Osteoblast (primary cell): Measurements from ENCODE around the gene VIPR2. TPM values are rescaled to one million over a fixed set of nuclear protein-coding genes. Genes with fewer than 3 reads are reported as not detected.

Experiments
- DNase-seq: peaks from one replicate; pipeline ENCODE4 v3.0.0; 2011; ENCODE audit warnings: low spot score, mixed read lengths; ENCODE audit not compliant: insufficient read length; ENCODE audit errors: missing footprints
- H2AFZ ChIP-seq: 2 replicates; pipeline ENCODE4 v1.6.0; 2011; ENCODE audit warnings: mild to moderate bottlenecking, low read length
- H3K27ac ChIP-seq: 2 replicates; pipeline ENCODE4 v1.5.1; 2011; ENCODE audit warnings: mild to moderate bottlenecking, low read depth, low read length, moderate library complexity
- H3K27me3 ChIP-seq: 2 replicates; pipeline ENCODE4 v1.6.0; 2012; ENCODE audit warnings: mild to moderate bottlenecking, control low read depth, inconsistent platforms, low read length, moderate library complexity; ENCODE audit not compliant: insufficient read depth
- H3K36me3 ChIP-seq: 2 replicates; pipeline ENCODE4 v1.5.1; 2011; ENCODE audit warnings: mild to moderate bottlenecking, low read length, control low read depth, moderate library complexity; ENCODE audit not compliant: insufficient read depth
- H3K4me1 ChIP-seq: 2 replicates; pipeline ENCODE4 v1.5.1; 2011; ENCODE audit warnings: mild to moderate bottlenecking, low read length, control low read depth, moderate library complexity; ENCODE audit not compliant: insufficient read depth
- H3K4me2 ChIP-seq: 2 replicates; pipeline ENCODE4 v1.6.0; 2011; ENCODE audit warnings: mild to moderate bottlenecking, low read length; ENCODE audit not compliant: insufficient read depth
- H3K4me3 ChIP-seq: fragments of 200-600 bp; sonication (generic); 3 replicates; pipeline ENCODE4 v1.5.1; 2012; ENCODE audit warnings: mild to moderate bottlenecking, low read length, inconsistent platforms; ENCODE audit not compliant: insufficient read depth
- H3K79me2 ChIP-seq: 2 replicates; pipeline ENCODE4 v1.6.0; 2012; ENCODE audit warnings: mild to moderate bottlenecking, low read length, control low read depth, inconsistent platforms; ENCODE audit not compliant: insufficient read depth
- H3K9me3 ChIP-seq: 2 replicates; pipeline ENCODE4 v1.5.1; 2011; ENCODE audit warnings: low read depth, low read length, control low read depth
- H4K20me1 ChIP-seq: 2 replicates; pipeline ENCODE4 v1.6.0; 2012; ENCODE audit warnings: mild to moderate bottlenecking, low read length, control low read depth; ENCODE audit not compliant: insufficient read depth
- CTCF ChIP-seq: IDR thresholded peaks from 2 replicates; pipeline ENCODE4 v1.5.1; 2011; ENCODE audit warnings: mild to moderate bottlenecking, low read depth, low read length, moderate library complexity; ENCODE audit errors: extremely low read depth
- total RNA-seq: library from RNA; depleted of rRNA; stranded (reverse); fragments of >200 nt; gene quantifications from 2 replicates; pipeline ENCODE4 v1.2.3, GENCODE V29; 2012

VIPR2 gene
- total RNA-seq, 1 donor: not detected

- Histone ChIP-seq H3K27ac (no peak overlapping the region), H3K27me3 (no peaks in the 10 kb centered on the region), H3K4me3 (no peak overlapping the region), H3K36me3 (no peaks in the 10 kb centered on the region), H3K4me2 (no peak overlapping the region), H3K9me3 (no peaks in the 10 kb centered on the region), H3K79me2 (no peaks in the 10 kb centered on the region), H3K4me1 (no peaks in the 10 kb centered on the region), H2AFZ (no peak overlapping the region), H4K20me1 (no peaks in the 10 kb centered on the region)
- DNase-seq: no peak
- TF ChIP-seq CTCF: no peak
Observed at GRCh38 chr7:159004411-159004810, 140.3 kb downstream of the VIPR2 start.

- Histone ChIP-seq H4K20me1 (no peaks in the 10 kb centered on the region), H3K79me2 (no peaks in the 10 kb centered on the region), H3K27ac (no peak overlapping the region), H3K4me1 (no peaks in the 10 kb centered on the region), H2AFZ (no peak overlapping the region), H3K4me2 (no peak overlapping the region), H3K27me3 (no peaks in the 10 kb centered on the region), H3K9me3 (no peaks in the 10 kb centered on the region), H3K4me3 (no peak overlapping the region), H3K36me3 (no peaks in the 10 kb centered on the region)
- no peak for TF ChIP-seq CTCF
- DNase-seq: no peak
Observed at GRCh38 chr7:159001811-159002210, 142.9 kb downstream of the VIPR2 start.

- no peaks in the 10 kb centered on the region for H4K20me1 ChIP-seq
- H3K4me2 ChIP-seq: no peak overlapping the region
- H2AFZ ChIP-seq: no peak overlapping the region
- no peaks in the 10 kb centered on the region for H3K9me3 ChIP-seq
- H3K27ac ChIP-seq: no peak overlapping the region
- H3K4me3 ChIP-seq: no peak overlapping the region
- no peaks in the 10 kb centered on the region for H3K36me3 ChIP-seq
- no peaks in the 10 kb centered on the region for H3K4me1 ChIP-seq
- TF ChIP-seq CTCF: no peak
- no peaks in the 10 kb centered on the region for H3K79me2 ChIP-seq
- no peak for DNase-seq
- H3K27me3 ChIP-seq: no peaks in the 10 kb centered on the region
Observed at GRCh38 chr7:159000859-159001435, 143.7 kb downstream of the VIPR2 start.

- no peak for TF ChIP-seq CTCF
Observed at GRCh38 chr7:159000070-159000469, 144.6 kb downstream of the VIPR2 start.

More at GRCh38 chr7:159000070-159000469, 144.6 kb downstream of the VIPR2 start:
- no peak for DNase-seq
- H3K27ac ChIP-seq: no peak overlapping the region
- no peaks in the 10 kb centered on the region for H3K9me3 ChIP-seq
- H3K27me3 ChIP-seq: no peaks in the 10 kb centered on the region
- H3K4me2 ChIP-seq: no peak overlapping the region
- H3K79me2 ChIP-seq: no peaks in the 10 kb centered on the region
- no peaks in the 10 kb centered on the region for H4K20me1 ChIP-seq
- no peaks in the 10 kb centered on the region for H3K36me3 ChIP-seq
- H3K4me3 ChIP-seq: no peak overlapping the region
- H2AFZ ChIP-seq: no peak overlapping the region
- no peaks in the 10 kb centered on the region for H3K4me1 ChIP-seq
